OCI-LY3 (cell line): Measurements from ENCODE around the gene GTSF1L.

Experiments
- H2AFZ ChIP-seq: fragments of 200-600, 300-600 bp; shearing (Covaris generic); 2 replicates; pipeline ENCODE4 v1.6.0; 2014; ENCODE audit warnings: antibody characterized with exemption, low read depth, low read length
- H3K27ac ChIP-seq: fragments of 200-600, 300-600 bp; sonication (generic); 2 replicates; pipeline ENCODE4 v1.5.1; 2014; ENCODE audit warnings: mild to moderate bottlenecking, low read length, moderate library complexity, mixed read lengths
- H3K27me3 ChIP-seq: fragments of 200-600, 300-600 bp; sonication (generic); 2 replicates; pipeline ENCODE4 v1.6.1; 2014; ENCODE audit warnings: low read depth, low read length, mixed read lengths
- H3K36me3 ChIP-seq: fragments of 200-600, 300-600 bp; sonication (generic); replicated peaks from 2 replicates; pipeline ENCODE3; 2014; ENCODE audit warnings: low read depth, low read length, mixed read lengths
- H3K4me1 ChIP-seq: fragments of 300-600, 200-600 bp; sonication (generic); 2 replicates; pipeline ENCODE4 v1.6.1; 2014; ENCODE audit warnings: low read length, mixed read lengths
- H3K4me2 ChIP-seq: fragments of 200-600, 300-600 bp; sonication (generic); 2 replicates; pipeline ENCODE4 v1.6.1; 2014; ENCODE audit warnings: low read length, mixed read lengths
- H3K4me3 ChIP-seq: fragments of 300-600, 200-600 bp; sonication (generic); 2 replicates; pipeline ENCODE4 v1.5.1; 2014; ENCODE audit warnings: antibody characterized with exemption, mild to moderate bottlenecking, low read length, moderate library complexity
- H3K79me2 ChIP-seq: fragments of 300-600, 200-600 bp; shearing (Covaris generic); 2 replicates; pipeline ENCODE4 v1.6.1; 2014; ENCODE audit warnings: mild to moderate bottlenecking, low read length, mixed read lengths
- H3K9ac ChIP-seq: fragments of 300-600, 200-600 bp; shearing (Covaris generic); 2 replicates; pipeline ENCODE4 v1.6.0; 2014; ENCODE audit warnings: mild to moderate bottlenecking, low read length, moderate library complexity
- H3K9me3 ChIP-seq: fragments of 200-600, 300-600 bp; shearing (Covaris generic); 2 replicates; pipeline ENCODE4 v1.6.1; 2014; ENCODE audit warnings: low read length, mixed read lengths; ENCODE audit not compliant: insufficient read depth
- H4K20me1 ChIP-seq: fragments of 200-600, 300-600 bp; sonication (generic); 2 replicates; pipeline ENCODE4 v1.6.1; 2016; ENCODE audit warnings: low read length, mixed read lengths; ENCODE audit not compliant: insufficient read depth
- EZH2phosphoT487 ChIP-seq: fragments of 200-600 bp; shearing (Covaris generic); IDR thresholded peaks from 2 replicates; pipeline ENCODE4 v1.6.1; 2018; ENCODE audit warnings: antibody characterized with exemption, mixed run types, low read depth
- TF ChIP-seq, protein P1 (sequence below): fragments of 200-600, 300-600 bp; sonication (generic); IDR thresholded peaks from 2 replicates; pipeline ENCODE4 v1.5.1; 2014; ENCODE audit warnings: antibody characterized with exemption, low read length, low read depth

GTSF1L gene

GRCh38 chr20:43711098-43711654 is 15.6 kb downstream of the GTSF1L start:
- Histone ChIP-seq H3K9ac (no peak overlapping the region), H3K36me3 (peaks cover 89% of the 10 kb centered on the region), H3K27ac (no peak overlapping the region), H4K20me1 (no peaks in the 10 kb centered on the region), H3K79me2 (peaks cover 10% of the 10 kb centered on the region), H3K4me2 (no peak overlapping the region), H3K27me3 (no peaks in the 10 kb centered on the region), H3K4me3 (no peak overlapping the region), H3K9me3 (0 out of 2 replicates have a peak, but pooled peaks cover 5% of the 10 kb centered on the region), H3K4me1 (peaks cover 16% of the 10 kb centered on the region; the same call in 1 of the 2 replicates), H2AFZ (no peak overlapping the region)
- TF ChIP-seq, protein P1, sequence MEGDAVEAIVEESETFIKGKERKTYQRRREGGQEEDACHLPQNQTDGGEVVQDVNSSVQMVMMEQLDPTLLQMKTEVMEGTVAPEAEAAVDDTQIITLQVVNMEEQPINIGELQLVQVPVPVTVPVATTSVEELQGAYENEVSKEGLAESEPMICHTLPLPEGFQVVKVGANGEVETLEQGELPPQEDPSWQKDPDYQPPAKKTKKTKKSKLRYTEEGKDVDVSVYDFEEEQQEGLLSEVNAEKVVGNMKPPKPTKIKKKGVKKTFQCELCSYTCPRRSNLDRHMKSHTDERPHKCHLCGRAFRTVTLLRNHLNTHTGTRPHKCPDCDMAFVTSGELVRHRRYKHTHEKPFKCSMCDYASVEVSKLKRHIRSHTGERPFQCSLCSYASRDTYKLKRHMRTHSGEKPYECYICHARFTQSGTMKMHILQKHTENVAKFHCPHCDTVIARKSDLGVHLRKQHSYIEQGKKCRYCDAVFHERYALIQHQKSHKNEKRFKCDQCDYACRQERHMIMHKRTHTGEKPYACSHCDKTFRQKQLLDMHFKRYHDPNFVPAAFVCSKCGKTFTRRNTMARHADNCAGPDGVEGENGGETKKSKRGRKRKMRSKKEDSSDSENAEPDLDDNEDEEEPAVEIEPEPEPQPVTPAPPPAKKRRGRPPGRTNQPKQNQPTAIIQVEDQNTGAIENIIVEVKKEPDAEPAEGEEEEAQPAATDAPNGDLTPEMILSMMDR = no peak
- no peak for TF ChIP-seq EZH2phosphoT487

- Histone ChIP-seq H3K4me2 (no peak overlapping the region), H3K9me3 (0 out of 2 replicates have a peak, but pooled peaks cover 5% of the 10 kb centered on the region), H3K27ac (peak overlapping the region; percentile 2; the same call in 1 of the 2 replicates), H4K20me1 (no peaks in the 10 kb centered on the region), H2AFZ (no peak overlapping the region), H3K4me3 (no peak overlapping the region), H3K27me3 (no peaks in the 10 kb centered on the region), H3K4me1 (peaks cover 16% of the 10 kb centered on the region; the same call in 1 of the 2 replicates), H3K36me3 (peaks cover 86% of the 10 kb centered on the region), H3K79me2 (peaks cover 10% of the 10 kb centered on the region), H3K9ac (no peak overlapping the region)
- TF ChIP-seq, protein P1 = no peak
- TF ChIP-seq EZH2phosphoT487 = no peak
Measured at GRCh38 chr20:43710370-43711044, 16.3 kb downstream of the GTSF1L start.

DNA sequence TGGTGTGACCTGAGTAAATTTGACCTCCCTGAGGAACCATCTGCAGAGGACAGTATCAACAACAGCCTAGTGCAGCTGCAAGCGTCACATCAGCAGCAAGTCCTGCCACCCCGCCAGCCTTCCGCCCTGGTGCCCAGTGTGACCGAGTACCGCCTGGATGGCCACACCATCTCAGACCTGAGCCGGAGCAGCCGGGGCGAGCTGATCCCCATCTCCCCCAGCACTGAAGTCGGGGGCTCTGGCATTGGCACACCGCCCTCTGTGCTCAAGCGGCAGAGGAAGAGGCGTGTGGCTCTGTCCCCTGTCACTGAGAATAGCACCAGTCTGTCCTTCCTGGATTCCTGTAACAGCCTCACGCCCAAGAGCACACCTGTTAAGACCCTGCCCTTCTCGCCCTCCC is 24.3 kb downstream of the GTSF1L start:
- Histone ChIP-seq H4K20me1 (peaks cover 19% of the 10 kb centered on the region; the same call in 1 of the 2 replicates), H3K36me3 (peaks cover 73% of the 10 kb centered on the region), H3K9me3 (no peaks in the 10 kb centered on the region), H2AFZ (no peak overlapping the region), H3K79me2 (peaks cover 43% of the 10 kb centered on the region), H3K4me3 (no peak overlapping the region), H3K4me1 (no peaks in the 10 kb centered on the region), H3K4me2 (no peak overlapping the region), H3K27ac (no peak overlapping the region), H3K9ac (no peak overlapping the region), H3K27me3 (no peaks in the 10 kb centered on the region)
- no peak for TF ChIP-seq EZH2phosphoT487
- TF ChIP-seq, protein P1 = no peak

DNA sequence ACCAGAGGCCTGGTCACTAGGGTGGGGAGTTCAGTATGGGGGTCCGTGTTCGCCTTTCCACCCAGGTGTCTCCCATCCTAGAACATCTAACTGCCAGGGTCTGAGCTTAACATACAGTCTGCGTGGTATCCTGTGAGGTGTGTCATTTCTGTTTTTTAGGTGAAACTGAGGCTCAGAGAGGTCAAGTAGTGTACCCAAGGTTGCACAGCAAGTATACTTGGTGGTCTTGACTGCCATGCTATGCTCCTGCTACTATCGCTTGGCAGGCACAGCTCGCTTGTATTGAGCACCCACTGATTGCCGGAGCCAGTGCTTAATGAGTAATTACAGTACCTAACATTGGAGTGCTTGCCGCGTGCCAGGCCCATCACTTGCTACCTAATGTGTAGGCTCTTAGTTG is 26.2 kb downstream of the GTSF1L start:
- Histone ChIP-seq H3K27me3 (no peaks in the 10 kb centered on the region), H3K4me3 (no peak overlapping the region), H3K36me3 (peaks cover 71% of the 10 kb centered on the region), H3K9ac (no peak overlapping the region), H4K20me1 (peaks cover 19% of the 10 kb centered on the region; the same call in 1 of the 2 replicates), H3K27ac (no peak overlapping the region), H3K4me2 (no peak overlapping the region), H3K4me1 (no peaks in the 10 kb centered on the region), H3K9me3 (no peaks in the 10 kb centered on the region), H3K79me2 (peaks cover 46% of the 10 kb centered on the region), H2AFZ (no peak overlapping the region)
- no peak for TF ChIP-seq EZH2phosphoT487
- TF ChIP-seq, protein P1 = no peak
